Measurements from ENCODE around the gene NGDN.
A peak's percentile ranks its signal among the peaks of the same experiment; 100 is the strongest.

The NGDN gene

DNA sequence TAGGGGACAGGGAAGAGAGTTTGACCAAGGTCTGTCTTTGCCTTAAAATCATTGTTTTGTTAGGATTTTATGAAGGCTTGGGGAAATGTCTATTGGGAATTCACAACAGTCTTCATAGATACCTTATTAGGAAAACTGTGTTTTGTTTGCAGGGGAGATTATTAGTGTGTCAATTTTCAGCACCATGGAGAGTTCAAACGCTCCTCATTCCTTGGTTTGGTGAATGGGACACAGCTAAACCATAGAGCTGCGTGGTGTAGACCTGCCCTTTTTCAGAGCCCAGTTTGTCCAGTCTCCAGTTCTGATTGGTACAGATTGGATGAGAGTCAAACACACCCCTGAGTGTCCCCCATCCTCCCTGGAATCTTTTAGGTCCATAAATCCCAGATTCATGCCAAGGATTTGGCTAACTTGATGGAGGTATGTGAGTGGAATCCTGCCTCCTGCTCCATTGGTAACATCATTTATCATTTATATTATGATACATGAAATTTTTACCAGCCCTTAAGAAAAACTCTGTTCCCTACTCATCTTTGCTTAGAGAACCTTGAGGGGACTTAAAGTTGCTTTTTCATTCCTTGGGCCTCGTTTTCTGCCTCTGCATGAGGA is 12.0 kb downstream of the NGDN start:
- no peak overlapping the region for H3K27ac ChIP-seq (ENCODE audit: low read depth, low read length, poor library complexity, severe bottlenecking)
- no peak overlapping the region for H3K4me2 ChIP-seq (ENCODE audit: low read length)
- no peaks in the 10 kb centered on the region for H3F3A ChIP-seq (ENCODE audit: insufficient read depth, low read length)
- no peak overlapping the region for H3K9ac ChIP-seq (ENCODE audit: low read length)
- no peaks in the 10 kb centered on the region for H4K20me1 ChIP-seq (ENCODE audit: insufficient read depth, low read length)
- H2AFZ ChIP-seq (ENCODE audit: low read length), result no peak overlapping the region
- no peaks in the 10 kb centered on the region for H3K79me2 ChIP-seq (ENCODE audit: insufficient read depth, low read length)
- TF ChIP-seq EZH2 (IDR thresholded peaks at IDR 0.05; ENCODE audit: borderline replicate concordance, low read length), result no peak
- TF ChIP-seq, protein P1, sequence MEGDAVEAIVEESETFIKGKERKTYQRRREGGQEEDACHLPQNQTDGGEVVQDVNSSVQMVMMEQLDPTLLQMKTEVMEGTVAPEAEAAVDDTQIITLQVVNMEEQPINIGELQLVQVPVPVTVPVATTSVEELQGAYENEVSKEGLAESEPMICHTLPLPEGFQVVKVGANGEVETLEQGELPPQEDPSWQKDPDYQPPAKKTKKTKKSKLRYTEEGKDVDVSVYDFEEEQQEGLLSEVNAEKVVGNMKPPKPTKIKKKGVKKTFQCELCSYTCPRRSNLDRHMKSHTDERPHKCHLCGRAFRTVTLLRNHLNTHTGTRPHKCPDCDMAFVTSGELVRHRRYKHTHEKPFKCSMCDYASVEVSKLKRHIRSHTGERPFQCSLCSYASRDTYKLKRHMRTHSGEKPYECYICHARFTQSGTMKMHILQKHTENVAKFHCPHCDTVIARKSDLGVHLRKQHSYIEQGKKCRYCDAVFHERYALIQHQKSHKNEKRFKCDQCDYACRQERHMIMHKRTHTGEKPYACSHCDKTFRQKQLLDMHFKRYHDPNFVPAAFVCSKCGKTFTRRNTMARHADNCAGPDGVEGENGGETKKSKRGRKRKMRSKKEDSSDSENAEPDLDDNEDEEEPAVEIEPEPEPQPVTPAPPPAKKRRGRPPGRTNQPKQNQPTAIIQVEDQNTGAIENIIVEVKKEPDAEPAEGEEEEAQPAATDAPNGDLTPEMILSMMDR (IDR thresholded peaks at IDR 0.05; ENCODE audit: low read length), result no peak
- H3K4me1 ChIP-seq (ENCODE audit: insufficient read depth, low read length, severe bottlenecking), result no peaks in the 10 kb centered on the region
- H3K36me3 ChIP-seq (ENCODE audit: insufficient read depth, low read length), result peaks cover 24% of the 10 kb centered on the region
- H3K9me2 ChIP-seq (ENCODE audit: low read depth, low read length), result no peaks in the 10 kb centered on the region
- H3K9me3 ChIP-seq (ENCODE audit: low read length), result no peaks in the 10 kb centered on the region
- no peaks in the 10 kb centered on the region for H3K27me3 ChIP-seq (ENCODE audit: insufficient read depth, low read length)
- H3K4me3 ChIP-seq (ENCODE audit: low read depth, low read length, poor library complexity, severe bottlenecking), result no peak overlapping the region

DNA sequence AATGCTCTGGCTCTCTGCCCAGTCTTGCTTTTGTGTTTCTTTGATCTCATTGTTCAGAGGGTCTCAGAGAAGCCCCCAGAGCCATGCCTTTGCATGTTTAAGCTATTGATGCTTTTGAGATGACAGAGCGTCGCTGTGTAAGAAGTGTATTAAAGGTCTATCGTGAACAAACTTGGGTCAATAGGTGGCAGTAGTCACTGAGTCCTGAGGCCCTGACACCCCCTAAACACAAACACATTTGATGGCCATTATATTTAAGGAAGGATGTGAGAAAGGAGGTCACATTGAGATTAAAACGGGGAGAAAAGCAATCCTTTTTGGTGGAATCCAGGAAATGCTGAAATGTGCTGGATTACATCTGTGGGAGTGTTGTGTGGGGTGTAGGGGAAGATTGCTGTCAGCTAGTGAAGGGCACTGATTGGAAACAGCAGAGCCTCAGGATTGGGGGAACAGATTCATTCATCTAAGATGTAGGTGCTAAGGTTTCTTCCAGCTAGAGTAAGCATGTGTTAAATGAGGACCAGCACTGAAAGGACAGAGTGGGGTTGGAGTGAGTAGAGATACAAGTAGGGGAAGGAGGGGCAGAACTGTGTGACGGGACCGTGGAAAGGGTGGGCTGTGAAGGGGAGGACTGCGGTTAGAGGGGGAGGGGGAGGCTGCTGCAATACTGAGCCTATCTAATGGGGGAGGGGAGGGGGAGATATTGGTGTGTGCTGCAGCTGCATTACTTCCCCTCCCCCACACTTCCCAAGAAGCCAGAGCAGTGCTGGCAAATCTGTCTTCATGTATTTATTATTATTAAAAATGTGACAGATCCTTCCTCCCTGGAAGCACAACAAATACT is 12.7 kb downstream of the NGDN start:
- Histone ChIP-seq H3K4me1 (ENCODE audit: insufficient read depth, low read length, severe bottlenecking) (no peaks in the 10 kb centered on the region), H3K79me2 (ENCODE audit: insufficient read depth, low read length) (no peaks in the 10 kb centered on the region), H3K9ac (ENCODE audit: low read length) (no peak overlapping the region), H3K27me3 (ENCODE audit: insufficient read depth, low read length) (no peaks in the 10 kb centered on the region), H3K4me2 (ENCODE audit: low read length) (no peak overlapping the region), H3K36me3 (ENCODE audit: insufficient read depth, low read length) (peaks cover 17% of the 10 kb centered on the region), H3K4me3 (ENCODE audit: low read depth, low read length, poor library complexity, severe bottlenecking) (no peak overlapping the region), H4K20me1 (ENCODE audit: insufficient read depth, low read length) (no peaks in the 10 kb centered on the region), H3K9me3 (ENCODE audit: low read length) (no peaks in the 10 kb centered on the region), H3K27ac (ENCODE audit: low read depth, low read length, poor library complexity, severe bottlenecking) (no peak overlapping the region), H3F3A (ENCODE audit: insufficient read depth, low read length) (no peaks in the 10 kb centered on the region), H2AFZ (ENCODE audit: low read length) (no peak overlapping the region), H3K9me2 (ENCODE audit: low read depth, low read length) (no peaks in the 10 kb centered on the region)
- TF ChIP-seq, protein P1 (IDR thresholded peaks at IDR 0.05; ENCODE audit: low read length), result peak; percentile 44; the same call in 1 of the 2 replicates
- TF ChIP-seq EZH2 (IDR thresholded peaks at IDR 0.05; ENCODE audit: borderline replicate concordance, low read length), result no peak

DNA sequence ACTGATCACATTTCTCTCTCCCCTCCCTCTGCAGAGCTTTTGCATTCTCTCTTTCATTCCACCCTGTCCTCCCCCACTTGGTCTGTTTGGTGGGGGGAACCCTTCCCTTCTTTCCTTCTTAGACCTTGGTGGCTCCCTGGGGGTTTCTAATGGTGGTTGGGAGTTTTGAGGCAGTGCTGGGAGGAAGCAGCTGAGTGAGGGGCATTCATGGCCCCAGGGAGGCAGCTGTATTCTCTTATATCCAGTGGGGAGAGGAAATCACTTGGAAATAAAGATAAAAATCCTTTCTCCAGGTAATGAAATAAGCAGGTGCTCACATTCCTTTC is 13.3 kb downstream of the NGDN start:
- TF ChIP-seq, protein P1 (IDR thresholded peaks at IDR 0.05; ENCODE audit: low read length), result no peak
- TF ChIP-seq EZH2 (IDR thresholded peaks at IDR 0.05; ENCODE audit: borderline replicate concordance, low read length), result no peak
- Histone ChIP-seq H3K4me1 (ENCODE audit: insufficient read depth, low read length, severe bottlenecking) (no peaks in the 10 kb centered on the region), H3K36me3 (ENCODE audit: insufficient read depth, low read length) (peaks cover 11% of the 10 kb centered on the region), H3F3A (ENCODE audit: insufficient read depth, low read length) (no peaks in the 10 kb centered on the region), H3K27me3 (ENCODE audit: insufficient read depth, low read length) (no peaks in the 10 kb centered on the region), H3K4me3 (ENCODE audit: low read depth, low read length, poor library complexity, severe bottlenecking) (no peak overlapping the region), H3K79me2 (ENCODE audit: insufficient read depth, low read length) (no peaks in the 10 kb centered on the region), H3K4me2 (ENCODE audit: low read length) (no peak overlapping the region), H4K20me1 (ENCODE audit: insufficient read depth, low read length) (no peaks in the 10 kb centered on the region), H3K9ac (ENCODE audit: low read length) (no peak overlapping the region), H3K27ac (ENCODE audit: low read depth, low read length, poor library complexity, severe bottlenecking) (no peak overlapping the region), H3K9me3 (ENCODE audit: low read length) (no peaks in the 10 kb centered on the region), H3K9me2 (ENCODE audit: low read depth, low read length) (no peaks in the 10 kb centered on the region), H2AFZ (ENCODE audit: low read length) (no peak overlapping the region)

All from OCI-LY1 (cell line).